ENCODE measurements around the gene NUTF2. TPM values are rescaled to one million over a fixed set of nuclear protein-coding genes. Genes with fewer than 3 reads are reported as not detected.
"Not testable (repeated sequence)": the region's sequence is repeated elsewhere in the genome, so short reads cannot be mapped to it uniquely, and the experiment has no call there.

NUTF2 gene
- total and polyA plus RNA-seq, 4 donors = 49.7 to 164 (median 101) TPM

- TF ChIP-seq, protein P1, sequence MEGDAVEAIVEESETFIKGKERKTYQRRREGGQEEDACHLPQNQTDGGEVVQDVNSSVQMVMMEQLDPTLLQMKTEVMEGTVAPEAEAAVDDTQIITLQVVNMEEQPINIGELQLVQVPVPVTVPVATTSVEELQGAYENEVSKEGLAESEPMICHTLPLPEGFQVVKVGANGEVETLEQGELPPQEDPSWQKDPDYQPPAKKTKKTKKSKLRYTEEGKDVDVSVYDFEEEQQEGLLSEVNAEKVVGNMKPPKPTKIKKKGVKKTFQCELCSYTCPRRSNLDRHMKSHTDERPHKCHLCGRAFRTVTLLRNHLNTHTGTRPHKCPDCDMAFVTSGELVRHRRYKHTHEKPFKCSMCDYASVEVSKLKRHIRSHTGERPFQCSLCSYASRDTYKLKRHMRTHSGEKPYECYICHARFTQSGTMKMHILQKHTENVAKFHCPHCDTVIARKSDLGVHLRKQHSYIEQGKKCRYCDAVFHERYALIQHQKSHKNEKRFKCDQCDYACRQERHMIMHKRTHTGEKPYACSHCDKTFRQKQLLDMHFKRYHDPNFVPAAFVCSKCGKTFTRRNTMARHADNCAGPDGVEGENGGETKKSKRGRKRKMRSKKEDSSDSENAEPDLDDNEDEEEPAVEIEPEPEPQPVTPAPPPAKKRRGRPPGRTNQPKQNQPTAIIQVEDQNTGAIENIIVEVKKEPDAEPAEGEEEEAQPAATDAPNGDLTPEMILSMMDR (IDR thresholded peaks at IDR 0.05; ENCODE audit: control extremely low read depth, extremely low read depth) = no peak
- H3K27me3 ChIP-seq (ENCODE audit: control insufficient read depth in 3 of 3, insufficient read depth in 3 of 3, low read length in 2 of 3) = no peaks in the 10 kb centered on the region
- 57 to 65% methylated on average over 2 of the region's 2 CpGs for WGBS, 2 donors
- no peak overlapping the region for H3K4me3 ChIP-seq
- no peak overlapping the region for H3K27ac ChIP-seq (ENCODE audit: low read depth in 1 of 2, low read length in 1 of 2)
- DNase-seq (no peak), ATAC-seq (ENCODE audit: insufficient read depth, low FRiP score) (no peak)
- peaks cover 0 to 2% (median 0%) of the 10 kb centered on the region in 5 donors for H3K4me1 ChIP-seq (ENCODE audit: control insufficient read depth in 5 of 5, insufficient read depth in 5 of 5, low read length in 5 of 5)
- H3K9me3 ChIP-seq (ENCODE audit: control insufficient read depth in 4 of 4, insufficient read depth in 3 of 4, low read length in 3 of 4) = no peaks in the 10 kb centered on the region
- H3K36me3 ChIP-seq (ENCODE audit: control insufficient read depth in 4 of 4, insufficient read depth in 4 of 4, low read length in 4 of 4) = peaks cover 0 to 29% (median 19%) of the 10 kb centered on the region in 4 donors
- H3K9ac ChIP-seq (ENCODE audit: insufficient read depth in 1 of 2, low read length in 2 of 2) = no peak overlapping the region
These were observed 63.4 kb downstream of the NUTF2 start for GRCh38 chr16:67910158-67910557.

GRCh38 chr16:67914758-67915495 lies 68.2 kb downstream of the NUTF2 start:
- WGBS, 2 donors = 80 to 83% methylated on average over 7 of the region's 7 CpGs
- no peak overlapping the region for H3K9ac ChIP-seq (ENCODE audit: insufficient read depth in 1 of 2, low read length in 2 of 2)
- H3K4me1 ChIP-seq (ENCODE audit: control insufficient read depth in 5 of 5, insufficient read depth in 5 of 5, low read length in 5 of 5) = peaks cover 0 to 15% (median 3%) of the 10 kb centered on the region in 5 donors

GRCh38 chr16:67915496-67915769 lies 68.7 kb downstream of the NUTF2 start:
- 61 to 100% methylated on average over 1 to 2 of the region's 2 CpGs for WGBS, 2 donors
- H3K4me1 ChIP-seq (ENCODE audit: control insufficient read depth in 5 of 5, insufficient read depth in 5 of 5, low read length in 5 of 5) = peaks cover 0 to 15% (median 3%) of the 10 kb centered on the region in 5 donors
- not testable (repeated sequence) for H3K9me3 ChIP-seq (ENCODE audit: control insufficient read depth in 4 of 4, insufficient read depth in 3 of 4, low read length in 3 of 4)

More at GRCh38 chr16:67914758-67915495, 68.2 kb downstream of the NUTF2 start:
- TF ChIP-seq, protein P1 (IDR thresholded peaks at IDR 0.05; ENCODE audit: control extremely low read depth, extremely low read depth) = no peak
- ATAC-seq (ENCODE audit: insufficient read depth, low FRiP score) (no peak), DNase-seq (no peak)
- Histone ChIP-seq H3K4me3 (no peak overlapping the region), H3K9me3 (ENCODE audit: control insufficient read depth in 4 of 4, insufficient read depth in 3 of 4, low read length in 3 of 4) (no peaks in the 10 kb centered on the region), H3K27me3 (ENCODE audit: control insufficient read depth in 3 of 3, insufficient read depth in 3 of 3, low read length in 2 of 3) (no peaks in the 10 kb centered on the region), H3K27ac (ENCODE audit: low read depth in 1 of 2, low read length in 1 of 2) (peak overlapping the region in 1 of 2 donors; percentile 10), H3K36me3 (ENCODE audit: control insufficient read depth in 4 of 4, insufficient read depth in 4 of 4, low read length in 4 of 4) (peaks cover 0 to 40% (median 26%) of the 10 kb centered on the region in 4 donors)

GRCh38 chr16:67915831-67916723 lies 69.3 kb downstream of the NUTF2 start:
- Histone ChIP-seq H3K27me3 (ENCODE audit: control insufficient read depth in 3 of 3, insufficient read depth in 3 of 3, low read length in 2 of 3) (no peaks in the 10 kb centered on the region), H3K27ac (ENCODE audit: low read depth in 1 of 2, low read length in 1 of 2) (peak overlapping the region in 1 of 2 donors; percentile 92), H3K9ac (ENCODE audit: insufficient read depth in 1 of 2, low read length in 2 of 2) (no peak overlapping the region), H3K4me1 (ENCODE audit: control insufficient read depth in 5 of 5, insufficient read depth in 5 of 5, low read length in 5 of 5) (peaks cover 0 to 14% (median 3%) of the 10 kb centered on the region in 5 donors), H3K9me3 (ENCODE audit: control insufficient read depth in 4 of 4, insufficient read depth in 3 of 4, low read length in 3 of 4) (no peaks in the 10 kb centered on the region), H3K36me3 (ENCODE audit: control insufficient read depth in 4 of 4, insufficient read depth in 4 of 4, low read length in 4 of 4) (peaks cover 0 to 34% (median 21%) of the 10 kb centered on the region in 4 donors), H3K4me3 (no peak overlapping the region)
- TF ChIP-seq, protein P1 (IDR thresholded peaks at IDR 0.05; ENCODE audit: control extremely low read depth, extremely low read depth) = no peak
- no peak for ATAC-seq (ENCODE audit: insufficient read depth, low FRiP score)
- DNase-seq = no peak
- WGBS, 2 donors = 77 to 94% methylated on average over 7 of the region's 7 CpGs

More at GRCh38 chr16:67915496-67915769, 68.7 kb downstream of the NUTF2 start:
- H3K4me3 ChIP-seq; DNase-seq; H3K9ac ChIP-seq (ENCODE audit: insufficient read depth in 1 of 2, low read length in 2 of 2); H3K27me3 ChIP-seq (ENCODE audit: control insufficient read depth in 3 of 3, insufficient read depth in 3 of 3, low read length in 2 of 3); H3K27ac ChIP-seq (ENCODE audit: low read depth in 1 of 2, low read length in 1 of 2); ATAC-seq (ENCODE audit: insufficient read depth, low FRiP score): not testable (repeated sequence)
- peaks cover 0 to 38% (median 24%) of the 10 kb centered on the region in 4 donors for H3K36me3 ChIP-seq (ENCODE audit: control insufficient read depth in 4 of 4, insufficient read depth in 4 of 4, low read length in 4 of 4)

All from lung (tissue), 12 donors.